Right cardiac atrium (tissue), 5 donors: Measurements from ENCODE around the gene PML. TPM values are rescaled to one million over a fixed set of nuclear protein-coding genes. Genes with fewer than 3 reads are reported as not detected.

ENCODE experiments used
- ATAC-seq, 2 donors: fragments of 200-7000 bp; cut with Tn5 transposase; one replicate each; pipeline versions ENCODE4 v1.8.0 to v1.9.1; 2020; ENCODE audit warnings: moderate library complexity in 2 of 2, mild to moderate bottlenecking in 1 of 2
- DNase-seq, 3 donors: peaks; one replicate each; pipeline ENCODE4 v3.0.0-alpha.2; 2020
- H3K27ac ChIP-seq: one replicate; pipeline ENCODE4 v1.5.1; 2013; ENCODE audit warnings: mild to moderate bottlenecking, low read length, control low read depth, moderate library complexity
- H3K27me3 ChIP-seq: one replicate; pipeline ENCODE4 v1.6.1; 2013; ENCODE audit not compliant: control insufficient read depth, insufficient read depth
- H3K4me1 ChIP-seq: one replicate; pipeline ENCODE4 v1.6.1; 2013; ENCODE audit warnings: low read length; ENCODE audit not compliant: control insufficient read depth, insufficient read depth
- H3K4me3 ChIP-seq: one replicate; pipeline ENCODE4 v1.5.1; 2013; ENCODE audit warnings: low read length, control low read depth
- H3K9me3 ChIP-seq: one replicate; pipeline ENCODE4 v1.6.1; 2013; ENCODE audit warnings: low read length; ENCODE audit not compliant: control insufficient read depth
- WGBS: extraction: QIAGEN DNeasy Blood & Tissue Kit; methylation state at CpG from one replicate; pipeline ENCODE4 v1.1.7; 2013; 5-methylcytosine and 5-hydroxymethylcytosine counted together
- intact Hi-C, 4 donors: fragments of 100-400 bp; cut with DNase I; formaldehyde crosslinking; loops; one replicate each; pipeline versions ENCODE4 v1.11.0 to v1.14.0; 2022 to 2023
- polyA plus RNA-seq: library from polyadenylated mRNA; stranded (reverse); fragments of 200-250 nt; gene quantifications from one replicate; pipeline ENCODE4 v1.2.3, GENCODE V29; 2013
- total RNA-seq, 4 donors: library from RNA; stranded (reverse); fragmentation: NEBNext Ultra II Directional; extraction: Animal tissue kit (Norgen Biotek cat#: 25700); gene quantifications; one replicate each; pipeline ENCODE4 v1.2.1, GENCODE V29; 2021
- donor health status: healthy with polysubstance abuse.
- donor health status: DM: no; HTN: yes; CAD: no.
- donor health status: DM: no; HTN: no; CAD: no.
- donor health status: DM: no; HTN: yes; CAD: no; lungs with severe emphysema.
- donor health status: DM: yes; HTN: yes; CAD: no.

Gene PML
- total and polyA plus RNA-seq, 5 donors = 18.1 to 35.4 (median 24.0) TPM

- peak overlapping the region; percentile 80 for H3K27ac ChIP-seq
- intact Hi-C loops = loop anchor here in 1 of 4 donors (5.0 kb wide), 1 partner anchor 50 kb away; no protein-coding TSS in a partner anchor
- DNase-seq (no peak), ATAC-seq (no peak)
- H3K4me3 ChIP-seq = no peak overlapping the region
- no peaks in the 10 kb centered on the region for H3K9me3 ChIP-seq
- peaks cover 14% of the 10 kb centered on the region for H3K4me1 ChIP-seq
- H3K27me3 ChIP-seq = no peaks in the 10 kb centered on the region
- whole genome bisulfite sequencing = 75% methylated on average over 5 of the region's 5 CpGs
Measured at GRCh38 chr15:73992594-73992898, 2.0 kb upstream of the PML start.

DNA sequence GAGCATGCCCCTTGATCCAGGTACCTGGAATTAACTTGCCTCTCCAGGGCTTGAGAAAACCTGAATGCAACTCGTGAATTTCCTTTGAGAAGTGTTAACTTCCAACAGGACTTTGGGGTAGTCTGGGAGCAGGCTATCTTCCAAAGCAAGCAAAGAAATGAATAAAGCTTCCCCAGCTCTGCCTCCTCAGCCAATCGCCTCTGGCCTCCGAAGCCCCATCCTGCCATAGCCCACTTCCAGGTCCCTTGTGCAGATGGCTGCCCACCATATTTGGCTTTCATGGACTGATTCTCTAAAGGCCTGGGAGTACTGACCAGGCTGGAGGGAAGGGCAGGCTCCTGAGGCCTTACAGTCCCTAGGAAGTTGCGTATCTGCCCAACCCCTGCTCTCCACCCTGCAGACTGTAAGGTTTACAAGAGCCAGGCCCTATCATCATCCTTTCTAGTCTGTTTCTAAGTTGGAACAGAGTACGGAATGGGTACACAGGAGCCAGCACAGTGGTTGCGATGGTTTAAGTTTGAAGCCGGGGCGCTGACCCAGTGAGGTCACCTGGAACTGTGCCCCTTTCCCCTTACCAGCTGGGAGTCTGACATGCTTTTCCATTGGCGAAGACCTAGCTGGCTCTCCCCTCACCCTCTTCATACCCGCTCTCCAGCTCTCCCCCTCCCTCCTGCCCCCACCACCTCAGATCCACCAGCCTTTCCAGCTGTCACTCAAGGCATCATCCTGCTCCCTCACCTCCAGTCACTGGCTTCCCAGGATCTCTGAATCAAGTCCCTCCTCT is 1.1 kb upstream of the PML start:
- no peaks in the 10 kb centered on the region for H3K9me3 ChIP-seq
- no peaks in the 10 kb centered on the region for H3K27me3 ChIP-seq
- H3K4me3 ChIP-seq = no peak overlapping the region
- H3K4me1 ChIP-seq = peaks cover 14% of the 10 kb centered on the region
- WGBS = 90% methylated on average over 10 of the region's 10 CpGs
- H3K27ac ChIP-seq = no peak overlapping the region
- DNase-seq (no peak), ATAC-seq (no peak)
- intact Hi-C loops = loop anchor here in 1 of 4 donors (5.0 kb wide), 1 partner anchor 49 kb away; no protein-coding TSS in a partner anchor

GRCh38 chr15:73994912-73995622 is 551 bp downstream of the PML start:
- WGBS = 1% methylated on average over 18 of the region's 18 CpGs
- Histone ChIP-seq H3K9me3 (no peaks in the 10 kb centered on the region), H3K4me1 (peaks cover 10% of the 10 kb centered on the region), H3K27ac (peak overlapping the region; percentile 97), H3K4me3 (peak overlapping the region; percentile 96), H3K27me3 (no peaks in the 10 kb centered on the region)
- peak; percentile 0 for ATAC-seq
- DNase-seq = peak in 2 of 3 donors; percentile 75 to 77
- intact Hi-C loops = loop anchor here in 1 of 4 donors (5.0 kb wide), 1 partner anchor 47 kb away; no protein-coding TSS in a partner anchor

DNA sequence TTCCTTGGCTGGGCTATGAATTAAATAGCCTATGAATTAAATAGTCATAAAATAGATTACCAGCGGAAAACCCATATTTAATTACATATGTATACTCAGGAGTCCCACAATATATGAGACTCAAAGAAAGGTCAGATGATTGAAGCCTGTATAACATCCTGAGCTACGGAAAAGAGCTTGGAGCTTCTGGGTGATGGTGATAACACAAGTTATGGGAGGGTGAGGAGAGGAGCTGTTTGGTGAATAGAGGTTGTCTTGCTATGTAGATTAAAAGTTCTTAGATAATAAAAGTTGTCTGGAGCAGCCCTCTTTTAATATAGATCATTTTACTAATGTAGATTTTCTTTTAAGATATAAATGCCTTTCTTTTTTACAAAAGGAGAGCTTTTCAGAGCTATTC is 1.8 kb downstream of the PML start:
- no peak overlapping the region for H3K27ac ChIP-seq
- H3K27me3 ChIP-seq = no peaks in the 10 kb centered on the region
- H3K9me3 ChIP-seq = no peaks in the 10 kb centered on the region
- 35% methylated on average over 2 of the region's 2 CpGs for WGBS
- no peak for DNase-seq
- no peak for ATAC-seq
- intact Hi-C loops = no loop called here
- H3K4me3 ChIP-seq = peak overlapping the region; percentile 96
- peaks cover 3% of the 10 kb centered on the region for H3K4me1 ChIP-seq

DNA sequence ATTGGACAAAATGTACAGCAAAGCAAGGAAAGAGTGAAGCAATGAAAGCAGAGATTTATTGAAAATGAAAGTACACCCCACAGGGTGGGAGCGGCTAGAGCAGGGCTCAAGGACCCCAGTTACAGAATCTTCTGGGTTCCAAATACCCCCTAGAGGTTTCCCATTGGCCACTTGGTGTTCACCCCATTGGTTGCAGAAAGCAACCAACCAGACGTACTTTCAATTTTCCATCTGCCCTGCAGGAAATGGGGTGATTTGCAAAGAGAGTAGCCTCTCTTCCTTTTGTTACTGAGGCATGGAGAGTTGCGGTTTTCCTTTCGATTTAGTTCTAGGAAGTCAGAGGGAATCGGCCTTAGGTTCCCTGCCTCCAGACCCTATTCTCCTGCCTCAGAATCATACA is 2.4 kb downstream of the PML start:
- H3K9me3 ChIP-seq = no peaks in the 10 kb centered on the region
- H3K4me1 ChIP-seq = peaks cover 3% of the 10 kb centered on the region
- H3K27me3 ChIP-seq = no peaks in the 10 kb centered on the region
- no peak for DNase-seq
- H3K4me3 ChIP-seq = peak overlapping the region; percentile 46
- no peak overlapping the region for H3K27ac ChIP-seq
- WGBS = 38% methylated on average over 5 of the region's 5 CpGs
- intact Hi-C loops = no loop called here
- ATAC-seq = peak in 1 of 2 donors; percentile 1

- WGBS = 87% methylated on average over 27 of the region's 27 CpGs
- Histone ChIP-seq H3K4me3 (no peak overlapping the region), H3K27me3 (no peaks in the 10 kb centered on the region), H3K9me3 (no peaks in the 10 kb centered on the region), H3K27ac (no peak overlapping the region), H3K4me1 (peaks cover 3% of the 10 kb centered on the region)
- DNase-seq (peak in 2 of 3 donors; percentile 56 to 63), ATAC-seq (no peak)
- intact Hi-C loops = no loop called here
Measured at GRCh38 chr15:73997986-73998385, 3.5 kb downstream of the PML start.

DNA sequence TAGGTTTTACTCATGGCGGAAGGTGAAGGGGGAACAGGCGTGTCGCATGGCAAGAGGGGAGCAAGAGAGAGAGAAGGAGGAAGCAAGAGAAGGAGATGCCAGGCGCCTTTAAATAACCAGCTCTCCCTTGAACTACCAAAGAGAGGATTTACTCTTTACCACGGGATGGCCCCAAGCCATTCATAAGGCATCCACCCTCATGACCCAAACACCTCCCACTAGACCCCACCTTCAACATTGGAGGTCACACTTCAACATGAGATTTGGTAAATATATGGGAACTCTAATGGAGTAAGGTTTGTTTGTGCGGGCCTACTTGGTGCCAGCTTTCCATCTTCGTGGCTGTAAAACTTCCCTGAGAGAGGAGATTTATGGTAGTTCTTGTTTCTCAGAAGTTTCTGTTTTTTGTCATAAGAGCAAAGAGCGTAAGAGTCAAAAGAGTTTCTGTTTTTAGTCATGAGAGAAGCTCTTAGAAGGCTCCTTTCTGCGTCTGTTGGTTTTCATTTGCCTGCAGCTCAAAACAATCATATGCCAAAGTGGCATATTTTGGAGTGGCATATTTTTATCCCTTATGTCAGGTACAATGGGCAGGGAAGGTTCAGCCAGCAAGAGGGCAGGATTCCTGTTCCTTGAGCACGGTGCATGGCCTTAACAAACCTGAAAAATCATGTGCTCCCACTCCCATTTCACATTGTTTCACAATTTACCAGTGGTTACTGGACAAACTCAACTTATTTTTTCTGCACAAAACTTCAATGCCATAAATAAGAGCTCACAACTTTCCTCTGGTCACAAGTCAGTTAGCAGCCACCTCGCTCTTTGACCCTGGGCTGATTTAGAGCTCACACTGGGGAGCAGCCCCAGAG is 12.5 kb downstream of the PML start:
- ATAC-seq (no peak), DNase-seq (no peak)
- intact Hi-C loops = no loop called here
- no peak overlapping the region for H3K4me3 ChIP-seq
- H3K27ac ChIP-seq = no peak overlapping the region
- H3K4me1 ChIP-seq = peaks cover 21% of the 10 kb centered on the region
- WGBS = 77% methylated on average over 11 of the region's 11 CpGs
- no peaks in the 10 kb centered on the region for H3K27me3 ChIP-seq
- no peaks in the 10 kb centered on the region for H3K9me3 ChIP-seq

GRCh38 chr15:74007820-74008371 is 13.4 kb downstream of the PML start:
- no peak for DNase-seq
- intact Hi-C loops = no loop called here
- H3K27ac ChIP-seq = peak overlapping the region; percentile 38

DNA sequence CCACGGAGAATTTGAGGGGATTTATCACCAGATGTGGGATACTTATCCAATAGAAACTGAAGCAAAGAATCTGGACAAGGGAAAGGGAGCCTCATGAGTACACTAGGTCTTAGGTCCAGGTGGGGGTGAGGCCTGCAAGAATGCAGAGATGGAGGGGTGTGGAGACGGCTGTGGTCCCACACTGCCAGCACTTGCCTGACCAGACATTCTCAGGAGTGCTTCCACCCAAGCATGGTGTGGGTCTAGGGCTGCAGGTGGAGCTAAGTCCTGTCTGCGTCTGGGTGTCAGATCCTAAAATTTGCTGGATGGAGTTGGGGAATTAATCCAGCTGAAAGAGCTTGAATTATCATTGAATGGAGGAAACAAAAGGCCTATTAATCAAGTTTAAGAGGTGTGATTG is 14.4 kb downstream of the PML start:
- ATAC-seq (no peak), DNase-seq (no peak)
- peaks cover 21% of the 10 kb centered on the region for H3K4me1 ChIP-seq
- no peak overlapping the region for H3K27ac ChIP-seq
- no peaks in the 10 kb centered on the region for H3K27me3 ChIP-seq
- intact Hi-C loops = no loop called here
- WGBS = 81% methylated on average over 3 of the region's 3 CpGs
- no peak overlapping the region for H3K4me3 ChIP-seq
- H3K9me3 ChIP-seq = no peaks in the 10 kb centered on the region

More at GRCh38 chr15:74007820-74008371, 13.4 kb downstream of the PML start:
- no peak overlapping the region for H3K4me3 ChIP-seq
- no peaks in the 10 kb centered on the region for H3K9me3 ChIP-seq
- peaks cover 21% of the 10 kb centered on the region for H3K4me1 ChIP-seq
- 56% methylated on average over 5 of the region's 5 CpGs for WGBS
- no peaks in the 10 kb centered on the region for H3K27me3 ChIP-seq
- no peak for ATAC-seq

- H3K4me1 ChIP-seq = peaks cover 21% of the 10 kb centered on the region
- no peaks in the 10 kb centered on the region for H3K27me3 ChIP-seq
- DNase-seq = no peak
- H3K4me3 ChIP-seq = no peak overlapping the region
- no peaks in the 10 kb centered on the region for H3K9me3 ChIP-seq
- 58% methylated on average over 2 of the region's 2 CpGs for WGBS
- intact Hi-C loops = no loop called here
- H3K27ac ChIP-seq = peak overlapping the region; percentile 88
- ATAC-seq = peak; percentile 57 to 66
Measured at GRCh38 chr15:74010929-74011540, 16.5 kb downstream of the PML start.
